Measurements from ENCODE around the gene HPN.
A peak's percentile ranks its signal among the peaks of the same experiment; 100 is the strongest.
"Not testable (repeated sequence)": the region's sequence is repeated elsewhere in the genome, so short reads cannot be mapped to it uniquely, and the experiment has no call there.

HPN gene

DNA sequence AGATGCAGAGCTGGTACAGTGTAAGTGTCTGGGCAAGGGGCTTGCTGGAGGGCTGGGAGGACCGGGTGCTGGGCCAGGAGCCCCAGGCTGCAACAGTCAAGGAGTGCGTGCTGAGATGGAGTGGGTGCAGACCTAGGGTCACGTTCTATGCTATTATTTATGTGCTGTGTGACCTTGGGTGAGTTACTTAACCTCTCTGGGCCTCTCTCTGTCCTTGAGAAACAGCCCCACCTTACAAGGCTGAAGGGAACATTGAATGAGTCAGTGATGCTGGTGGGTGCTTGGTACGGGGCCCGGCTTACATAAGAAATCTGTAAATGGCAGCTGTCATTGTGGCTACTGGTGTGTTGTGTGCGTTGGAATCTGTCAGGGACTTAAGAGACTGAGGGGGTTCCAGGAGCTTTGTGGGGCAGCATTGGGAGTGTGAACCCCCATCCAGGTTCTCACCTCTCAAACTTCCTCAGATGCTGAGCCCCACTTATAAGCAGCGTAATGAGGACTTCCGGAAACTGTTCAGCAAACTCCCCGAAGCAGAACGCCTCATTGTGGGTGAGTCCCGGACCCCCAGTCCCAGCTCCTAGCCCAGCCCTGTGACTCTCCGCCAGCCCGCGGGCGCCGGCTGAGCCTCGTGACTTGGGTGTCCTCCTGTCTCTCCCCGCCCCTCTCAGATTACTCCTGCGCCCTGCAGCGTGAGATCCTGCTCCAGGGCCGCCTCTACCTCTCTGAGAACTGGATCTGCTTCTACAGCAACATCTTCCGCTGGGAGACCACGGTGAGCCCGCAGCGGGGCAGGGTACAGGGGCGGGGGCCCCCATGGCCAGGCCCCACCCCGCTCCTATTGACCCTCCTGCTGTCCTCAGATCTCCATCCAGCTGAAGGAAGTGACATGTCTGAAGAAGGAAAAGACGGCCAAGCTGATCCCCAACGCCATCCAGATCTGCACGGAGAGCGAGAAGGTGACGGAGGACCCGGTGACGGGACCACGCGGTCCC is 31.8 kb upstream of the HPN start:
- no peak for DNase-seq

DNA sequence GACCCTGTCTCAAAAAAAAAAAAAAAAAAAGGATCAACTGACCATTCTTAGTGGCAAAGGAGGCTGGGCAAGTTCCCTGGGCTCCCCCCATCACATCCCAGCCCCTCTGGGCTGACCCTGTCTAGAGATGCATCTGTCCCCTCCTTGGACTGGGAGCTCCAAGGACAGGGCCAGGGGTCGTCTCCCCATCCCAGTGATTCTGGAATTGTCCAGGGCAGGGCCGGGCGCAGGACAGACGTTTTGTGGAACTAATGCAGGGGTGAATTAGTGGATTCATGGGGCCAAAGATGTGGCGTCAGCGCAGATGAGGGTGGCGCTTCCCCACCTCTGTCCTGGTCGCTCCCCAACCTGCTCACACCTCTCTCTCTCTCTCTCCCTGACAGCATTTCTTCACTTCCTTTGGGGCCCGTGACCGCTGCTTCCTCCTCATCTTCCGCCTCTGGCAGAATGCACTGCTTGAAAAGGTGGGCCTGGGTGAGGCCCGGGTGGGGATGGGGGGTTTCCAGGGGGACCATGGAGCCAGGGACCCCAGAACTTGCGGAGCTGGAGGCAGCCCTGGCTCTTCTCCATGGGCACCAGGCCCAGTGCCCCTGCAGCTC is 30.3 kb upstream of the HPN start:
- DNase-seq = no peak

DNA sequence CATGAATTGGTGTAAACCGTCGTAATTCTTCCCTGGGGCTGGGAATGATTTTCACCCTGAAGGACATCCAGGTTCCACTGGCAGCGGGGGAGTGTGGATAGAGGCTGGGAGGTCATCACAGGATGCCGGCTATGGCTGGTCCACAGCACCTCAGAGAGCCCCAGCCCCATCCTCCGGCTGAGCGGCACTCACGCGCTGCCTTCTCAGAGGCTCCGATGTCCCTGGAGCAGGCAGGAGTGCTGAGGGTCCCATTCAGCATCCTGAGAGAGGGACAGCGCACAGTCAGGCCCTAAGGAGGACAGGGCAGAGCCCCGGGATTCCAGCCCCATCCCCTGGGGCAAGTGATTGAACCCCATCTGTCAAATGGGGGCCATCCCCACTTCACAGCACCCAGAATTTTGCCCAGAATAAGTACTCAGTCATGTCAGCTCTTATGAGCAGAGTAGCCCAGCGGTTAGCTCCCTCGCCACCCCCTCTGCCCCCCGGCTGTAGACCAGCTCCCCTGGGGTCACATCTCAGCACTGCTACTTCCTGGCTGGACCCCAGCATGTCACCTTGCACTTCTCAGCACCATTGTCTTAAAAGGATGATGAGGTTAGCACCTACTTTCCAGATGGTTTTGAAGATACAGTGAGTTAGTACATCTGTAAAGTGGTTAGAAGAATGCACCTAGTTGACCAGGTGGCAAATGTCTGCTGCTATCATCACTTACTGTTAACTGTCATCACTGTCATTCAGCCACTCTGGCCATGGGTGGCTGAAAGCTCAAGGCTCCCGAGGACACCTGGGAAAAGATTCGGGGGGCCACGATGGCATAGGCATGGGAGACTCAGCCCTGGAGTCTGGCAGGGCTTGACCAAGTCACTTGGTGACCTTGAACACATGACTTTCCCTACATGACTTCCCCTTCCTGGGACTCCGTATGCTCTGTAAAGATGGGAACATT is 29.5 kb upstream of the HPN start:
- no peak for DNase-seq

DNA sequence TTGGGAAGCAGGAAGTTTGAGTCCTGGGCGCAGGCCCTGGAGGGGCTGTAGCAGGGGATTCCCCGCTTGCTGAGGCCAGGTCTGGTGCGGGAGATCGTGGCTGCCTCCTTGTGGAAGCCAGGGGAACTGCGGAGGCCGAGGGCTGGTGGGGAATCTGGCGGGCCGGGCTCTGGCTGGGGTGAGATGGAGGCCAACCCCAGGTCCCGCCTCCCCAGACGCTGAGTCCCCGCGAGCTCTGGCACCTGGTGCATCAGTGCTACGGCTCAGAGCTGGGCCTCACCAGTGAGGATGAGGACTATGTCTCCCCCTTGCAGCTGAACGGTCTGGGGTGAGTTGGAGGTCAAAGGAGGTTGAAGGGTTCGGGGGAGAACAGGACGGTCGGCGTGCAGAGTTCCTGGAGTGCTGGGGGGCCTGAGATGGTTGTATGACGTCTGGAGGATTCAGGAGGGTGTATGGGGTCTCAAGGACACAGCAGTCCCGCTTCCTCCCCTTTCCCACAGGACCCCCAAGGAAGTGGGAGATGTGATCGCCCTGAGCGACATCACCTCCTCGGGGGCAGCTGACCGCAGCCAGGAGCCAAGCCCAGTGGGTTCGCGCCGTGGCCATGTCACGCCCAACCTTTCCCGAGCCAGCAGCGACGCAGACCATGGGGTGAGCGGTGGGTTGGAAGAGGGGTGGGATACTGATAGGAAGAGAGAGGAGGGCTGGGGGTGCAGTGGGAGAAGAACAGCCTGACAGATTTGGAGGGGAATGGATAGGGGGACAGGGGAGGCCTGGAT is 28.3 kb upstream of the HPN start:
- DNase-seq = peak; percentile 85

DNA sequence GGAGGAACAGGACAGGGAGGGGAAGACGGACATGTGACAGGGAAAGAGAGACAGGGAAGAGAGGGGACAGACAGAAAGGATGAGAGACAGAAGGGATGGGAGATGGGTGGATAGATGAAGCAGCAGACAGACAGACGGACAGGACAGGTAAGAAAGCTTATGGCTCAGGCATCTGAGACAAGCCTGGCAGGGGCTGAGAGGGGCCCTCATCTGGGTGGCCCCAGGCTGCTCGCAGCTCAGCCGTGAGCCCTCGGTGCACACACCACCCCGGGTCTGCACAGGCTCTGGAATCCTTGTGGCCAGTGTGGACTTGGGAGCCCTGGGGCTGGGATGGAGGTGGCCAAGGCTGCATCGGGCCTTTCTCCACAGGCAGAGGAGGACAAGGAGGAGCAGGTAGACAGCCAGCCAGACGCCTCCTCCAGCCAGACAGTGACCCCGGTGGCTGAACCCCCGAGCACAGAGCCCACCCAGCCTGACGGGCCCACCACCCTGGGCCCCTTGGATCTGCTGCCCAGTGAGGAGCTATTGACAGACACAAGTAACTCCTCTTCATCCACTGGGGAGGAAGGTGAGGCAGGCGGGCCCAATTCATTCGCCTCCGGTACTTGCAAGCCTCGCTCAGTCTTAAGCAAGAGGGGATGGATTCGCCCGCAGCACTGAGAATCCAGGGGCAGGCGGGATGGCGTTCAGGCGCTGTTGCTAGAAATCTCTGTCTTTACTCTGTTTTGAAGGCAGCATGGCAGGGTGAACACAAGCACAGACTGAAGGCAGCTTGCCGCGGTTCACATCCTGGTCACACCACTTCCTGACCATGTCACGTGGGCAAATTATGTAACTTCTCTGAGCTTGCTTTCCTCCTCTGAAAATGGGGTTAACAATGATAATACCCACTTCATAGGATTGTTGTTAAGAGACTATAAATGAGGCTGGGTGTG is 27.4 kb upstream of the HPN start:
- DNase-seq = no peak

DNA sequence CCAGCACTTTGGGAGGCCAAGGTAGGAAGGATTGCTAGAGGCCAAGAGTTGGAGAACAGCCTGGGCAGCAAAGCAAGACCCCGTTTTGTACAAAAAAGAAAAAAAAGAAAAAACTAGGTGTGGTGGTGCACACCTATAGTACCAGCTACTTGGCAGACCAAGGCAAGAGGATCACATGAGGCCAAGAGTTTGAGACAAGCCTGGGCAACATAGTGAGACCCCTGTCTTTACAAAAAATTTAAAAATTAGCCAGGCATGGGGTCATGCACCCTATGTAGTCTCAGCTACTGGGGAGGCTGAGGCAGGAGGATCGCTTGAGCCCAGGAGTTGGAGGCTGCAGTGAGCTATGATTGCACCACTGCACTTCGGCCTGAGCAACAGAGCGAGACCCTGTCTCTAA is 26.7 kb upstream of the HPN start:
- not testable (repeated sequence) for DNase-seq

DNA sequence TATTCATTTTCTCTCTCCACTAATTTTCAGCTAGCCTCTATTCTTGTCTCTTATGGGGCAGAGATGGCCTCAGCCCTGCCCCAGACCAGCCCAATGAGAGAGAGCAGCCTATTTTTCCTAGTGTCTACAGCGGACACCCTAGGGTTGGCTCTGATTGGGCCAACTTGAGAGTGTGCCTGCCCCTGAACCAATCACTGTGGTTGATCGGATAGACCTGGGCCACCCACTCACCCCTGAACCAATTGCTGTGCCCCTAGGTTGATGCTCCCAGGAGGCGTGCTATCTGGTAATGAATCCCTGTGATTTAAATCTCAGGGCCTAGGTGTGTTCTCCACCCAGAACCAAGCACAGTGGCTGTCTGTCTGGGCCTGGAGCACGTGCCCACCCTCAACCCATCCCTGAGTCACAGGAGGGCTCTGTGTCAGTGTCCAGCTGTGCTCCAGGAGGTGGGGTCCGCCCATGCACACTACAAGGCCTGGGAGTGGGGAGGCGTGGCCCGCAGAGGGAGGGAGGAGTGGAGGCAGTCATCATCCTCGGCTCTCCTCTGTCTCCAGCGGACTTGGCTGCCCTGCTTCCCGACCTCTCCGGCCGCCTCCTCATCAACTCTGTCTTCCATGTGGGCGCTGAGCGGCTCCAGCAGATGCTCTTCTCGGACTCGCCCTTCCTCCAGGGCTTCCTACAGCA is 26.1 kb upstream of the HPN start:
- no peak for DNase-seq

DNA sequence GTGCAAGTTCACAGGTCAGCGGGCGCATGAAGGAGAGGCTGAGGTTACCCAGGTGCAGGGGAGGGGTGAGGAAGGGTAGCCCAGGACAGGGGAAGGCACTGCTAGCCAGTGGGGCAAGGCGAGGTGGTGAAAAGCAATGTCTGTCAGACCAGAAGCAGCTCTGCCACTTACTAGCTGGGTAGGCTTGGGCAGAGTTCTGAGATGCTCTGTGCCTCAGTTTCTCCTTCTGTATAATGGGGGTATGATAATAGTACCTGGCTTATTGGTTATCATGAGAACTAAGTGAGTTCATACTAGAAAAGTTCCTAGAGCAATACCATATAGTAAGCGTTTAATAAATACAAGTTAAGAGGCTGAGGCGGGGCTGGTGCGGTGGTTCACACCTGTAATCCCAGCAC is 25.6 kb upstream of the HPN start:
- no peak for DNase-seq

DNA sequence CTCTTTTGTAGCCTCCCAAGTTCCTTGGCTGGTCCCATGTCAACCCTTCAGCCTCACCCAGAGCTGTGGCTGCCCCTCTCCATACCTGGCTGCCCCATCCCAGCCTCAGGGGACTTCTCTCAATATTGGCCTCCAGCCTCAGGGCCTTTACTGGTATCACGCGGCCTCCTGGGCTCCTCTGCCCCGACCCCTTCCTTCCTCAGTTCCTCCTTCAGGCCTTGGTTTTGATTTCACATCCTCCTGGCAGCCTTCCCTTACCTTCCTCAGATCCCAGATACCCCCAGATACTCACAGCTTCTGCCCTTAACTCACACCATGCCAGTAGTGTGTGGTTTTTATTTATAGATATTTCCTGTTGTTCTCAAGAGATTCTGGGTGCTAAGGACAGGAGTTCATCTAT is 24.0 kb upstream of the HPN start:
- no peak for DNase-seq

DNA sequence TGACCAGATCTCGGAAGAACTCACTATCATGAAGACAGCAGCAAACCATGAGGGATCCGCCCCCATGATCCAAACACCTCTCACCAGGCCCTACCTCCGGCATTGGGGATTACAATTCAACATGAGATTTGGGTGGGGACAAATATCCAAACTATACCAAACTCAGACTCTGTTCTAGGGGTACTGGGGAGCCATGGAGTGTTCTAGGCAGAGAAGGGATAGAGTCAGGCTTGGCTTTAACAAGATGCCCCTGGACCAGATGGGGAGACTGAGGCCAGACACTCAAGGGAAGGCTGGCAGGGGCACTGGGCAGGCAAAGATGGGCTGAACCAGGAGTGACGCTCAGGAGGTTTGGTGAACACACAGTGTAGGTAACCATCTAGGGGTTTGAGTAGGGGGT is 23.1 kb upstream of the HPN start:
- no peak for DNase-seq

DNA sequence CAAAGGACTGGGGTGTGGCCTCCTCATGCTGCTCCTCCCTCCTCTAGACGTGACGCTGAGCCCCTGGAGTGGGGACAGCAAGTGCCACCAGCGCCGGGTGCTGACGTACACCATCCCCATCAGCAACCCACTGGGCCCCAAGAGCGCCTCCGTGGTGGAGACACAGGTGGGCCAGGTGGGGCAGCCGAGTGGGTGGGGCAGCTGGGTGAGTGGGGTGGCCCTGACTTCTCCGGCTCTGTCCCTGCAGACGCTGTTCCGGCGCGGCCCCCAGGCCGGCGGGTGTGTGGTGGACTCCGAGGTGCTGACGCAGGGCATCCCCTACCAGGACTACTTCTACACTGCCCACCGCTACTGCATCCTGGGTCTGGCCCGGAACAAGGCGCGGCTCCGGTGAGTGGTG is 22.4 kb upstream of the HPN start:
- DNase-seq = no peak

DNA sequence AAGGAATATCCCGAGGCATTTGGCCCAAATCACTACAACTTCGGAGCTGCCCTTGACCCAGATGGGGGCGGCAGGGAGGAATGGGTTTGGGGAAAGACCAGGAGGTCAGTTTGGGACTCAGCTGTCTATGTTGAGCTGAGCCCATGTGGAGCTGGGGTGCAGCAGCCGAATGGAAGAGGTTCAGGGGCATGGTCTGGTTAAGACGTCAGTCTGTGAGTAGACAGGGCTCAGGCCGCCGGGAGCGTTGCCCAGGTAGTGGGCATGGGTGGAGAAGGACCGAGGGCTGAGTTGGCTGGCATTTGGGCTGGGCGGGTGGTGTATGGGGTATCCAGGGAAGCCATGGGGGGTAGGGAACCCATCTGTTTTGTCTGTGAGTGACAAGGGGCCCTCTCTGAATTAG is 20.5 kb upstream of the HPN start:
- no peak for DNase-seq

DNA sequence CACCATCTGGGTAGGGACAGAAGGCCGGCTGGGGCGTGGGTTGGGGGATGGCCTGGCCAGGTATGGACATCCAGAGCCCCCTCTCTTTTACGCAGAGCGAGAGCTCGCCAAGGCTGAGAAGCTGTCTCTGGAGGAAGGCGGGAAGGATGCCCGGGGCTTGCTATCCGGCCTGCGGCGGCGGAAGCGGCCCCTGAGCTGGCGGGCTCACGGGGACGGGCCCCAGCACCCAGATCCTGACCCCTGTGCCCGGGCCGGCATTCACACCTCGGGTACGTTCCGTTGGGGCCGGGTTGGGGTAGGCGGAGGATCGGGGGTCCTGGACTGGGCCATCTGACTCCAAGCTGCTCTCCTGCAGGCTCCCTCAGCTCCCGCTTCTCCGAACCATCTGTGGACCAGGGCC is 19.9 kb upstream of the HPN start:
- DNase-seq = no peak

DNA sequence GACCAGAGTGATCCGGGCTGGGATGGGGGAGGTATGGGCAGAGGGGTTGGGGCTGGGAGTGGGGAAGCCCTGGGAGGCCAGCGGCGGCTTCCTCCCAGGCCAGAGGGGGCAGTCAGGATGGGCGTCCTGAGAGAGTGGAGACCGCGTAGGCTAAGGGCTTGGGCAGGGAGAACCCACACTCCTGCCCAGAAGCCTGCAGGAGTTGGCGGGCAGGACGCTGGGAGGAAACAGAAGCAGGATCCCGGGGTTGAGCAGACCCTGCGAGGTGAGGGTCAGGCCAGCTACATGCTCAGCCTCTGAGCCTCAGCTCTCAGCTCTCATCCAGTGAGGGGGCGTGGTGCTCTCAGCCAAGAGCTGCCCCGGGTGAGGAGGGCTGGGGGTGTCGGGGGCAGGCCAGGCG is 19.1 kb upstream of the HPN start:
- no peak for DNase-seq

DNA sequence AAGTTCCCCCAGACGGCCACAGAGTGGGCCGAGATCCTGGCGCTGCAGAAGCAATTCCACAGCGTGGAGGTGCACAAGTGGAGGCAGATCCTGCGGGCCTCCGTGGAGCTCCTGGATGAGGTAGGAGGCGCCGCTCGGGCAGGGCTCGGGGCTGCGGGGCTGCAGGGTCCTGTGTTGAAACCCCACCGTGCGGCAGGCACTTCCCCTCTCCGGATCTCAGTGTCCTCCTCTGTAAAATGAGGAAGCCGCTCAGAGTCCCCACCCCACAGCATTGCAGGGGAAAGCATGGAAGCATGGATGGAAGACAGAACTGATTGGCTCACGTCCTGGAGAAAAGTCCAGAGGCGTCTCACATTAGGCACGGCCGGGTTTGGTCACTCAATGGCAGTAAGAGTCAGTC is 18.1 kb upstream of the HPN start:
- no peak for DNase-seq

DNA sequence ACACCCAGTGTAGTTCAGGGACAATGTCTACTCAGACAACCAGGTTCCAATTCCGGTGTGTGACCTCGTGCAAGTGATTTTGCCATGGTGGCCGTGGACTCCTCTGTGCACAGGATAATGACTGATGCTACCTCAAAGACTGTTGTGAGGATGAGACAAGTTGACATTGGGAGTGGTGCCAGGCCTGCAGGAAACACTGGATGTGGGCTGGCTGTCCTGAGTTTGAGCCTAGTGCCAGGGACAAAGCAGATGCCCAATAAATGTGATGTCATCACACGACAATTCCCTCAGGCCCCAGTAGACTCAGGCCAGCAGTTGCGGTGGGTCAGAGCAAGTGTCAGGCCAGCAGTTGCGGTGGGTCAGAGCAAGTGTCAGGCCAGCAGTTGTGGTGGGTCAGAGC is 17.4 kb upstream of the HPN start:
- DNase-seq = no peak

DNA sequence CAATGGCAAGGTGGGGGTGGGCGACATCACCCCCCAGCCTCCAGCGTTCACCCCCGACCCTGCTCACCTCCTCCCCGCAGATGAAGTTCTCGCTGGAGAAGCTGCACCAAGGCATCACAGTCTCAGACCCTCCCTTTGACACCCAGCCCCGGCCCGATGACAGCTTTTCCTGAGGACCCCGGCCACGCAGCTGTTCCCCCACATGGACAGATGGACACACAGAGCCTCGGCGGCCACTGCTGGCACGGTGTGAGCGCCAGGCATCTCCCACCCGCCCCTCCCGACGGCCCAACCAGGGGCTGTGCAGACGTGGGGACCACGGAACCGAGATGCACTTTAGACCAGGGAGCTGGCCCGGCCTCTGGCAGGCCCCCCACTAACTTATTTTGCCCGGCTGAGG is 15.6 kb upstream of the HPN start:
- no peak for DNase-seq

DNA sequence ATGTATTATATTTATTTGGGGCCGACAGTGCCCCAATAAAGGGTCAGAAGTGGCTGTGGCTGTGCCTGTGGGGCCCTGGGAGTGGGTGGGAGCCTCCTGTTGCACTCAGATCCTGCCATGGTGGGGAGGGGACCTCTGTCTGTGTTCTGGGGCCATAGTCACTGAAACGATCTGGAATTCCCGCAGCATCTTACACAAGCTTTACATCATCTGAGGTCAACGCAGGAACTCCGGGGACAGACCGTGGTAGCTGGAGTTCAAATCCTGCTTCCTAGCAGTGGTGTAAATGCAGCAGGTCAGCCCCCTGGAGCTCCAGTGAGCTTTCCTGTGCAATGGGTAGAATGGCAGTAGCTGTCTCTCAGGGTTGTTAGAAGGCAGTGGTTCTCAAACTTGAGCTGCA is 15.1 kb upstream of the HPN start:
- DNase-seq = no peak

DNA sequence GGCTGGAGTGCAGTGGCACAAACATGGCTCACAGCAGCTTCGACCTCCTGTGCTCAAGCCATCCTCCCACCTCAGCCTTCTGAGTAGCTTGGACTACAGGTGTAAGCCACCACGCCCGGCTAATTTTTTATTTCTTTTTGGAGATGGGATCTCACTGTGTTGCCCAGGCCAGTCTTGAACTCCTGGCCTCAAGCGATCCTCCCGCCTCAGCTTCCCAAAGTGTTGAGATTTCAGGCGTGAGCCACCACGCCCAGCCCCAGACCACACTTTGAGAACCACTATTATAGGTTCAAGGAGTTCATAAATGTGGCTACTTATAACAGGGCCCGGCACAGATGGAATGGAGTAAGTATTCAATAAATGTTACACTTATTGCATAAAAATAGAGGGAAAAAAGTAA is 14.5 kb upstream of the HPN start:
- no peak for DNase-seq

DNA sequence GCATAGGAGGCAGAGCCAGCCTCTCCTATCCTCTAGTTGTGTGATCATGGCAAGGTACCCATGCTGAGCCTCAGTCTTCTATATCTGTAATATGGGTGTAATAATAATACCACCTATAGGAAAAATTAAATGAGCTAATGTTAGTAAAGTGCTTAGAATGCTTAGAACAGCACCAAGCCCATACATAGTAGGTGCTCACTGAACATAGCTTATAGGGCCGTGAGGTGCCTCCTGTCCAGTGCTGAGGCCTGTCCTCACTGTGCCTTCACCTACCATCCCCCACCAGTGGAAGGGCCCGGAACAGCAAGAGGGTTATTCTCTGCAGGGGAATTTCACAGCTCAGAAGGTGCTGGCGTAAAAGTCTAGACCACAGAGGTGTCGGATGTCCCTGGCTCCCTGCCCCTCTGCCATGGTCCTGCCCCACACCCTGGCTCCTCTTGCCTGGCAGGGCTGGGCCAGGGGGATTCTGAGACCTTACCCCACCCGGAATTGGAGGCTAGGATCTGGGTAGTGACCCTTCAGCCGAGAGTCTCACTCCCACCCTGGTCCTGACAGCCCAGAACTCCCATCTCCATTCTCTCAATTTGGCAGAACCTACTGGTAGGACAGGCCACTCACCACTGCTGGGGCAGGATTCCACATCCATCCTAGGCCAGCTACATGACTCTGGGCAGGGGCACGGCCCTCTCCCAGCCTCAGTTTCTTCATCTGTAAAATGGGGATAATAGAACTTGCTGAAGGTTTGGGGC is 13.5 kb upstream of the HPN start:
- DNase-seq = no peak
